Measurements from ENCODE around the gene UTF1.

- TF ChIP-seq CTCF (IDR thresholded peaks at IDR 0.05) = no peak
- no peak for TF ChIP-seq POLR2A (IDR thresholded peaks at IDR 0.05)
Measured at GRCh38 chr10:133245439-133246235, 15.6 kb downstream of the UTF1 start.
